ENCODE measurements around the gene CLCN3. TPM values are rescaled to one million over a fixed set of nuclear protein-coding genes. Genes with fewer than 3 reads are reported as not detected.

Gene CLCN3
- total and polyA plus RNA-seq, 9 of the 15 experiments (the other 6 are each of a cell fraction or from before 2014, with no cell fraction given), result 12.7 to 60.6 (median 38.5) TPM

DNA sequence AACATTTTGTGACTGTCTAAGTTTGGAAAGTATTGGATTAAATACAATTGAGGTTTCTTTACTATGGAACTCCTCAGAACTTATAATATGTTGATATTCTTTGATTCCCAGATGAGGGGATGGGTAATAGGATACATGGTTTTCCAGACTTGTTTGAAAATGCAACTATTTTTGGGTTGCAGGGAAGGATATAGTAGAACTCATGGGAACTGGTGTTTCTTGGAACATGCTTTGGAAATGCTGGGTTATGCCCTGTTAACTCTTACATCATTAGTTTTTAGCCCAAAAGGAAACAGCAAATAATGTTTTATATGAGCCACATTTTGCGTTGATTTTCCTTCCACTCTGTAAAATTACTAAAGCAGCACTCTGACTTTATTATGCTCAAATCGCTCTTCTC is 95.4 kb downstream of the CLCN3 start (continued):
- TF ChIP-seq, protein P1, sequence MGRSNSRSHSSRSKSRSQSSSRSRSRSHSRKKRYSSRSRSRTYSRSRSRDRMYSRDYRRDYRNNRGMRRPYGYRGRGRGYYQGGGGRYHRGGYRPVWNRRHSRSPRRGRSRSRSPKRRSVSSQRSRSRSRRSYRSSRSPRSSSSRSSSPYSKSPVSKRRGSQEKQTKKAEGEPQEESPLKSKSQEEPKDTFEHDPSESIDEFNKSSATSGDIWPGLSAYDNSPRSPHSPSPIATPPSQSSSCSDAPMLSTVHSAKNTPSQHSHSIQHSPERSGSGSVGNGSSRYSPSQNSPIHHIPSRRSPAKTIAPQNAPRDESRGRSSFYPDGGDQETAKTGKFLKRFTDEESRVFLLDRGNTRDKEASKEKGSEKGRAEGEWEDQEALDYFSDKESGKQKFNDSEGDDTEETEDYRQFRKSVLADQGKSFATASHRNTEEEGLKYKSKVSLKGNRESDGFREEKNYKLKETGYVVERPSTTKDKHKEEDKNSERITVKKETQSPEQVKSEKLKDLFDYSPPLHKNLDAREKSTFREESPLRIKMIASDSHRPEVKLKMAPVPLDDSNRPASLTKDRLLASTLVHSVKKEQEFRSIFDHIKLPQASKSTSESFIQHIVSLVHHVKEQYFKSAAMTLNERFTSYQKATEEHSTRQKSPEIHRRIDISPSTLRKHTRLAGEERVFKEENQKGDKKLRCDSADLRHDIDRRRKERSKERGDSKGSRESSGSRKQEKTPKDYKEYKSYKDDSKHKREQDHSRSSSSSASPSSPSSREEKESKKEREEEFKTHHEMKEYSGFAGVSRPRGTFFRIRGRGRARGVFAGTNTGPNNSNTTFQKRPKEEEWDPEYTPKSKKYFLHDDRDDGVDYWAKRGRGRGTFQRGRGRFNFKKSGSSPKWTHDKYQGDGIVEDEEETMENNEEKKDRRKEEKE (IDR thresholded peaks at IDR 0.05; ENCODE audit: borderline replicate concordance in 1 of 2, control insufficient read depth in 1 of 2, low read depth in 2 of 2, low read length in 1 of 2), result no peak
- TF ChIP-seq, protein P2, sequence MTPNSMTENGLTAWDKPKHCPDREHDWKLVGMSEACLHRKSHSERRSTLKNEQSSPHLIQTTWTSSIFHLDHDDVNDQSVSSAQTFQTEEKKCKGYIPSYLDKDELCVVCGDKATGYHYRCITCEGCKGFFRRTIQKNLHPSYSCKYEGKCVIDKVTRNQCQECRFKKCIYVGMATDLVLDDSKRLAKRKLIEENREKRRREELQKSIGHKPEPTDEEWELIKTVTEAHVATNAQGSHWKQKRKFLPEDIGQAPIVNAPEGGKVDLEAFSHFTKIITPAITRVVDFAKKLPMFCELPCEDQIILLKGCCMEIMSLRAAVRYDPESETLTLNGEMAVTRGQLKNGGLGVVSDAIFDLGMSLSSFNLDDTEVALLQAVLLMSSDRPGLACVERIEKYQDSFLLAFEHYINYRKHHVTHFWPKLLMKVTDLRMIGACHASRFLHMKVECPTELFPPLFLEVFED (CRISPR knock-in tag; conservative IDR thresholded peaks at IDR 0.05), result no peak
- TF ChIP-seq, protein P3, sequence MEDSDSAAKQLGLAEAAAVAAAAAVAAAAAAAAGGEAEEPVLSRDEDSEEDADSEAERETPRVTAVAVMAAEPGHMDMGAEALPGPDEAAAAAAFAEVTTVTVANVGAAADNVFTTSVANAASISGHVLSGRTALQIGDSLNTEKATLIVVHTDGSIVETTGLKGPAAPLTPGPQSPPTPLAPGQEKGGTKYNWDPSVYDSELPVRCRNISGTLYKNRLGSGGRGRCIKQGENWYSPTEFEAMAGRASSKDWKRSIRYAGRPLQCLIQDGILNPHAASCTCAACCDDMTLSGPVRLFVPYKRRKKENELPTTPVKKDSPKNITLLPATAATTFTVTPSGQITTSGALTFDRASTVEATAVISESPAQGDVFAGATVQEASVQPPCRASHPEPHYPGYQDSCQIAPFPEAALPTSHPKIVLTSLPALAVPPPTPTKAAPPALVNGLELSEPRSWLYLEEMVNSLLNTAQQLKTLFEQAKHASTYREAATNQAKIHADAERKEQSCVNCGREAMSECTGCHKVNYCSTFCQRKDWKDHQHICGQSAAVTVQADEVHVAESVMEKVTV (CRISPR knock-in tag; IDR thresholded peaks at IDR 0.05), result no peak
- TF ChIP-seq SMARCB1 (IDR thresholded peaks at IDR 0.05; ENCODE audit: insufficient read length, low read depth), result no peak
- no peak for TF ChIP-seq ZNF311 (CRISPR knock-in tag; IDR thresholded peaks at IDR 0.05)

All from K562 (cell line).